Mesangial cell (primary cell): ENCODE data around the gene CLDN24. TPM values are rescaled to one million over a fixed set of nuclear protein-coding genes. Genes with fewer than 3 reads are reported as not detected.

ENCODE experiments used
- total RNA-seq: library from RNA; depleted of rRNA; stranded (reverse); fragments of >200 nt; gene quantifications from 2 replicates; pipeline ENCODE4 v1.2.3, GENCODE V29; 2015

CLDN24 gene
- total RNA-seq = not detected in 2 replicates

GRCh38 chr4:183322326-183322725, at the start of gene CLDN24:
TSS of gene CLDN24 (minus strand) at chr4:183322426. CDS start at chr4:183322426, 0 bp downstream.

GRCh38 chr4:183320211-183321059, 1.8 kb downstream of the CLDN24 start, which contains the start of gene CLDN22:
TSS of gene CLDN22 (minus strand) at chr4:183320276. CDS start at chr4:183320218, 58 bp downstream.

Other genes with a start within 250 kb of the CLDN24 start
- 26.2 and 36.6 TPM in 2 replicates for gene WWC2, start 223.2 kb downstream of the CLDN24 start, total RNA-seq
- gene CLDN22, start 2.1 kb downstream of the CLDN24 start, total RNA-seq = under 0.01 TPM in 1 of 2 replicates, not detected in the other
- 16.0 and 17.5 TPM in 2 replicates for gene CDKN2AIP, start 122.2 kb upstream of the CLDN24 start, total RNA-seq
- 3.3 and 3.9 TPM in 2 replicates for gene ING2, start 182.6 kb upstream of the CLDN24 start, total RNA-seq